Measurements from ENCODE around the gene CCDC88C.

DNA sequence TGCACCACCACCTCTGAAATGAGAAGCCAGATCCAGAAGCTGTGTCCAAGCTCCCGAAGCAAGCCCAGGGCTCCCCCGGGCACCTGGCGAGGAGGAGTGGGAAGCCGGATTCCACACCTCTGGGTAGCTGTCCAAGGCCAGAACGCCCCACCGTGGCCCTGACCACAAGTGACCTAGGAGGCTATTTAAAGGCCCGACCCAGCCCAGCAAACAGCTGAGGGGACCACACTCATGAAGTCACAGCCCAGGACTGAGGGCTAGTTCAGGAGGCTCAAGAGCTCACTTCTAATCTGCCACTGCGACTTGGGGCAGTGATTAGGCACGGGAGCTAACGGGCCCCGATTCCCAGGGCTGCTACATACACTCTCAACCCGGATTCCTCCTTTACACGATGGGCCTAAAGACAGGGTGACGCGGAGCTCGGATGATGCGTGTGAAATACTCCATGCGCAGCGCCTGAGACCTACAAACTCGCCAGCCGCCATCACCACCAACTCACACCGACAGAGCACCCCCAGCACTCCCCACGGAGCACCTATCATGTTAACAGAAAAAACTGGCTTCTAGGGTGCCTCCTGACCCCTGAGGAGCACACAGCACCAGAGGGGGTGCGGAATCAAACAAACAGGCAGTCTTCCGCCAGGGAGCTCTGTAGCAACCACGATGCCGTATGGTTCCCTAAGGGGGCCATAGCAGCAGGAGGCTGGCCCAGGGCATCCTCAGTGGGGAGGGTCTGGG is 89.1 kb downstream of the CCDC88C start:
- TF ChIP-seq, protein P1, sequence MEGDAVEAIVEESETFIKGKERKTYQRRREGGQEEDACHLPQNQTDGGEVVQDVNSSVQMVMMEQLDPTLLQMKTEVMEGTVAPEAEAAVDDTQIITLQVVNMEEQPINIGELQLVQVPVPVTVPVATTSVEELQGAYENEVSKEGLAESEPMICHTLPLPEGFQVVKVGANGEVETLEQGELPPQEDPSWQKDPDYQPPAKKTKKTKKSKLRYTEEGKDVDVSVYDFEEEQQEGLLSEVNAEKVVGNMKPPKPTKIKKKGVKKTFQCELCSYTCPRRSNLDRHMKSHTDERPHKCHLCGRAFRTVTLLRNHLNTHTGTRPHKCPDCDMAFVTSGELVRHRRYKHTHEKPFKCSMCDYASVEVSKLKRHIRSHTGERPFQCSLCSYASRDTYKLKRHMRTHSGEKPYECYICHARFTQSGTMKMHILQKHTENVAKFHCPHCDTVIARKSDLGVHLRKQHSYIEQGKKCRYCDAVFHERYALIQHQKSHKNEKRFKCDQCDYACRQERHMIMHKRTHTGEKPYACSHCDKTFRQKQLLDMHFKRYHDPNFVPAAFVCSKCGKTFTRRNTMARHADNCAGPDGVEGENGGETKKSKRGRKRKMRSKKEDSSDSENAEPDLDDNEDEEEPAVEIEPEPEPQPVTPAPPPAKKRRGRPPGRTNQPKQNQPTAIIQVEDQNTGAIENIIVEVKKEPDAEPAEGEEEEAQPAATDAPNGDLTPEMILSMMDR (optimal IDR thresholded peaks at IDR 0.05 in 1 of 3, IDR thresholded peaks at IDR 0.05 in 1 of 3, conservative IDR thresholded peaks at IDR 0.05 in 1 of 3; ENCODE audit: extremely low read depth in 1 of 3, insufficient read depth in 2 of 3, low read length in 3 of 3) = no peak
- TF ChIP-seq EZH2 (IDR thresholded peaks at IDR 0.05; ENCODE audit: low read length) = no peak

All from keratinocyte (primary cell).